HepG2 (cell line): Measurements from ENCODE around the gene RER1. TPM values are rescaled to one million over a fixed set of nuclear protein-coding genes. Genes with fewer than 3 reads are reported as not detected.

Experiments used
- ATF7 ChIP-seq, 2 experiments: fragments of 450-650 bp in 1 of 2; sonication (generic) in 1 of 2; formaldehyde crosslinking in 1 of 2; IDR thresholded peaks; 2 replicates each; pipeline versions ENCODE4 v1.4.0 to v1.6.1; 2016 to 2020; ENCODE audit warnings: antibody characterized with exemption in 1 of 2, mild to moderate bottlenecking in 1 of 2, missing genetic modification reagents in 1 of 2
- ERF ChIP-seq: IDR thresholded peaks from 2 replicates; pipeline ENCODE4 v1.6.1; 2018; ENCODE audit warnings: missing biosample characterization, missing genetic modification reagents
- HMGXB4 ChIP-seq, 2 experiments: sonication (generic) in 1 of 2; formaldehyde crosslinking in 1 of 2; IDR thresholded peaks; 2 replicates each; pipeline versions ENCODE4 v1.4.0 to v1.6.1; 2018 to 2020; ENCODE audit warnings: missing genetic modification reagents in 2 of 2, borderline replicate concordance in 1 of 2, low read depth in 1 of 2, mild to moderate bottlenecking in 1 of 2, missing biosample characterization in 1 of 2
- HNRNPLL ChIP-seq: fragments of 200-400 bp; formaldehyde crosslinking; IDR thresholded peaks from 2 replicates; pipeline ENCODE4 v1.6.1; 2017; ENCODE audit warnings: mild to moderate bottlenecking, low read depth, low read length; ENCODE audit not compliant: poor library complexity, severe bottlenecking
- IRF1 ChIP-seq: sonication (generic); formaldehyde crosslinking; IDR thresholded peaks from 2 replicates; pipeline ENCODE4 v1.4.0; 2020; ENCODE audit warnings: low read depth, mild to moderate bottlenecking, missing genetic modification reagents
- KDM4B ChIP-seq: sonication (generic); formaldehyde crosslinking; IDR thresholded peaks from 2 replicates; pipeline ENCODE4 v1.4.0; 2020; ENCODE audit warnings: missing genetic modification reagents
- NFYC ChIP-seq: IDR thresholded peaks from 2 replicates; pipeline ENCODE4 v1.6.1; 2016; ENCODE audit warnings: missing genetic modification reagents, missing compliant biosample characterization
- PHF8 ChIP-seq: sonication (generic); formaldehyde crosslinking; IDR thresholded peaks from 2 replicates; pipeline ENCODE4 v1.5.0; 2020; ENCODE audit warnings: missing genetic modification reagents
- RNF2 ChIP-seq: fragments of 450-650 bp; conservative IDR thresholded peaks from 2 replicates; pipeline ENCODE4 v1.6.1; 2016; ENCODE audit warnings: low read depth
- TBX2 ChIP-seq: sonication (generic); formaldehyde crosslinking; IDR thresholded peaks from 2 replicates; pipeline ENCODE4 v1.5.0; 2020; ENCODE audit warnings: missing genetic modification reagents, mild to moderate bottlenecking, borderline replicate concordance
- TCF7 ChIP-seq: sonication (generic); IDR thresholded peaks from 2 replicates; pipeline ENCODE4 v1.6.1; 2016; ENCODE audit warnings: antibody characterized with exemption, low read depth
- ZBTB42 ChIP-seq: sonication (generic); formaldehyde crosslinking; IDR thresholded peaks from 2 replicates; pipeline ENCODE4 v1.5.0; 2020; ENCODE audit warnings: mild to moderate bottlenecking, missing genetic modification reagents
- ZFP90 ChIP-seq: sonication (generic); formaldehyde crosslinking; IDR thresholded peaks from 2 replicates; pipeline ENCODE4 v1.8.0; 2022; ENCODE audit warnings: missing genetic modification reagents, mild to moderate bottlenecking, inconsistent platforms, borderline replicate concordance
- ZNF24 ChIP-seq: fragments of 450-650 bp; IDR thresholded peaks from 2 replicates; pipeline ENCODE4 v1.6.1; 2017; ENCODE audit warnings: antibody characterized with exemption, mild to moderate bottlenecking
- ZNF264 ChIP-seq: sonication (generic); formaldehyde crosslinking; IDR thresholded peaks from 2 replicates; pipeline ENCODE4 v1.4.0; 2020; ENCODE audit warnings: missing genetic modification reagents
- ZNF3 ChIP-seq: IDR thresholded peaks from 2 replicates; pipeline ENCODE4 v1.7.0; 2017; ENCODE audit warnings: inconsistent platforms
- ZNF337 ChIP-seq: sonication (generic); formaldehyde crosslinking; IDR thresholded peaks from 2 replicates; pipeline ENCODE4 v1.5.1; 2020; ENCODE audit warnings: missing genetic modification reagents, low read depth, mild to moderate bottlenecking, borderline replicate concordance
- ZNF446 ChIP-seq: sonication (generic); formaldehyde crosslinking; IDR thresholded peaks from 2 replicates; pipeline ENCODE4 v1.5.0; 2020; ENCODE audit warnings: mild to moderate bottlenecking, missing genetic modification reagents
- ZNF451 ChIP-seq: sonication (generic); formaldehyde crosslinking; IDR thresholded peaks from 2 replicates; pipeline ENCODE4 v1.5.0; 2020; ENCODE audit warnings: mild to moderate bottlenecking, missing genetic modification reagents
- ZNF552 ChIP-seq: sonication (generic); formaldehyde crosslinking; IDR thresholded peaks from 2 replicates; pipeline ENCODE4 v1.9.0; 2022; ENCODE audit warnings: missing genetic modification reagents, mild to moderate bottlenecking, borderline replicate concordance
- ZNF562 ChIP-seq: sonication (generic); formaldehyde crosslinking; IDR thresholded peaks from 2 replicates; pipeline ENCODE4 v1.8.0; 2022; ENCODE audit warnings: missing genetic modification reagents, borderline replicate concordance
- ZNF570 ChIP-seq: sonication (generic); formaldehyde crosslinking; IDR thresholded peaks from 2 replicates; pipeline ENCODE4 v1.4.0; 2020; ENCODE audit warnings: mild to moderate bottlenecking, missing genetic modification reagents, borderline replicate concordance
- ZNF746 ChIP-seq: sonication (generic); formaldehyde crosslinking; IDR thresholded peaks from 2 replicates; pipeline ENCODE4 v1.8.0; 2022; ENCODE audit warnings: mild to moderate bottlenecking, missing genetic modification reagents
- ZNF841 ChIP-seq: sonication (generic); formaldehyde crosslinking; IDR thresholded peaks from 2 replicates; pipeline ENCODE4 v1.8.1; 2023; ENCODE audit warnings: missing genetic modification reagents, borderline replicate concordance
- polyA plus RNA-seq, 8 experiments: library from polyadenylated mRNA; depleted of rRNA in 3 of 8; stranded (reverse) in 7 of 8; unstranded in 1 of 8; fragments of >200 nt; fragmentation: Illumina TruSeq in 4 of 8; extraction: Trizol in 4 of 8; gene quantifications; 2 replicates each; pipeline versions ENCODE4 v1.2.1 to v1.2.3, GENCODE V29; 2011 to 2016; ENCODE audit warnings: low read depth in 4 of 8, missing spikeins in 1 of 8, mixed read lengths in 1 of 8; ENCODE audit not compliant: insufficient read depth in 1 of 8
- total RNA-seq, 5 experiments: library from RNA; depleted of rRNA; stranded (reverse); fragments of >200 nt; fragmentation: Illumina TruSeq; extraction: Trizol; gene quantifications; 2 replicates each; pipeline ENCODE4 v1.2.3, GENCODE V29; 2016; ENCODE audit warnings: low read depth in 1 of 5
- TF ChIP-seq, protein P1 (sequence below): IDR thresholded peaks from 2 replicates; pipeline ENCODE4 v1.6.1; 2016; ENCODE audit warnings: mild to moderate bottlenecking

The RER1 gene
- total and polyA plus RNA-seq, 2 of the 13 experiments (the other 11 are each of a cell fraction or from before 2014, with no cell fraction given) = 128 to 164 TPM

DNA sequence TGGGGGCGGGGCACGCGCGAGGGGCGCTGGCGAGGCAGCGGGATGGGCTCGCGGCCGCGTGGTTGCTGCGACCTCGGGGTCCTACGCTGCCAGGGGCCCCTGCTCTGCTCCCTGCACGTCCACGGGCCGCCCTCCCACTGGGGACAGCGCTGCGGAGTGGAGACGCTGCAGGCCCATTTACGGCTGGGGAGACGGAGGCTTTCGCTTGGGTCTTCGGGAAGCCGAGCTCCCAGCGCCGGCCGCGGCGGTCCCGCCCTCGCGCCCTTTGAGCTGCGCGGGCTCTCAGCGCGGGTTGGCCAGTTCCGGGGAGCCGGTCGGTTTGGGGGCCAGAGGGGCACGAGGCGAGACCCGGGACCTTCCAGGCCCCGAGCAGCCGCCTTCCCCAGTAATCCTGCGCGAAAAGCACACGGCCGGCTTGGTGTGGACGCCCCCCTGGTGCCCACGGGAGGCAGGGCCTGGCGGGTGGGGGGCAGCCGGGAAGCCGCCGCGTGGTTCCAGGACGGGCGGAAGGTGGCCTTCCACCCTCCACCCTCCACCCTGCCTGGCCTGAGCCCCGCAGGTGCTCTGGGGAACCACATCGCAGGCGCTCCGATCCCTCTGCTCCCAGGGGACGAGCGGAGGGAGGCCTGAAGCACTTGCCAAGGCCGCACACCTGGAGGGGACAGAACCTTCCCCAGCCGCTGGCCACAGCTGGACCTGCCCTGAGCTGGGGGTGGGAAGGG lies 21.3 kb downstream of the RER1 start (continued):
- TF ChIP-seq ZNF446 = peak; percentile 95; the same call in 1 of the 2 replicates
- TF ChIP-seq ZNF337 (CRISPR knock-in tag) = no peak
- no peak; the same call in 1 of the 2 replicates for TF ChIP-seq ZNF841
- TF ChIP-seq PHF8 (CRISPR knock-in tag) = peak; percentile 63
- TF ChIP-seq HMGXB4 (CRISPR knock-in tag; IDR thresholded peaks at IDR 0.05; ENCODE audit: borderline replicate concordance in 1 of 2, low read depth in 1 of 2) = peak in 1 of 2 experiments; percentile 61; a peak in 2 of 4 replicates
- 0 out of 2 replicates have a peak, but pooled peaks have one; percentile 21 for TF ChIP-seq ZNF746 (CRISPR knock-in tag)
- TF ChIP-seq NFYC (CRISPR knock-in tag) = 0 out of 2 replicates have a peak, but pooled peaks have one; percentile 11
- TF ChIP-seq KDM4B (CRISPR knock-in tag) = no peak
- TF ChIP-seq IRF1 (CRISPR knock-in tag) = no peak
- no peak for TF ChIP-seq ZNF3
- no peak for TF ChIP-seq ATF7 (IDR thresholded peaks at IDR 0.05)
- TF ChIP-seq ATF7 (CRISPR knock-in tag; IDR thresholded peaks at IDR 0.05) = no peak
- TF ChIP-seq RNF2 = peak; percentile 95
- peak; percentile 36; the same call in 1 of the 2 replicates for TF ChIP-seq ZNF451
- TF ChIP-seq ZNF24 = no peak
- peak; percentile 25 for TF ChIP-seq HNRNPLL
- TF ChIP-seq TCF7 = no peak
- TF ChIP-seq ZFP90 (CRISPR knock-in tag) = peak; percentile 46
- 0 out of 2 replicates have a peak, but pooled peaks have one; percentile 57 for TF ChIP-seq ZNF264 (CRISPR knock-in tag)
- no peak for TF ChIP-seq ERF (CRISPR knock-in tag)
- TF ChIP-seq ZBTB42 (CRISPR knock-in tag) = peak; percentile 69; the same call in 1 of the 2 replicates
- peak; percentile 73 for TF ChIP-seq TBX2 (CRISPR knock-in tag)
- no peak for TF ChIP-seq ZNF562 (CRISPR knock-in tag)
- peak; percentile 58; the same call in 1 of the 2 replicates for TF ChIP-seq ZNF552 (CRISPR knock-in tag)
- no peak for TF ChIP-seq ZNF570
- TF ChIP-seq, protein P1, sequence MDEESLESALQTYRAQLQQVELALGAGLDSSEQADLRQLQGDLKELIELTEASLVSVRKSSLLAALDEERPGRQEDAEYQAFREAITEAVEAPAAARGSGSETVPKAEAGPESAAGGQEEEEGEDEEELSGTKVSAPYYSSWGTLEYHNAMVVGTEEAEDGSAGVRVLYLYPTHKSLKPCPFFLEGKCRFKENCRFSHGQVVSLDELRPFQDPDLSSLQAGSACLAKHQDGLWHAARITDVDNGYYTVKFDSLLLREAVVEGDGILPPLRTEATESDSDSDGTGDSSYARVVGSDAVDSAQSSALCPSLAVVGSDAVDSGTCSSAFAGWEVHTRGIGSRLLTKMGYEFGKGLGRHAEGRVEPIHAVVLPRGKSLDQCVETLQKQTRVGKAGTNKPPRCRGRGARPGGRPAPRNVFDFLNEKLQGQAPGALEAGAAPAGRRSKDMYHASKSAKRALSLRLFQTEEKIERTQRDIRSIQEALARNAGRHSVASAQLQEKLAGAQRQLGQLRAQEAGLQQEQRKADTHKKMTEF (CRISPR knock-in tag) = peak; percentile 79
